ENCODE measurements around the gene WDFY3.

- TF ChIP-seq CTCF (IDR thresholded peaks at IDR 0.05) (no peak), POLR2A (IDR thresholded peaks at IDR 0.05; ENCODE audit: low read length) (no peak), MAX (IDR thresholded peaks at IDR 0.05) (no peak), FOSB (CRISPR knock-in tag; IDR thresholded peaks at IDR 0.05) (no peak), EP300 (IDR thresholded peaks at IDR 0.05) (no peak), CEBPB (IDR thresholded peaks at IDR 0.05) (no peak), RFX5 (IDR thresholded peaks at IDR 0.05) (no peak), CBX2 (IDR thresholded peaks at IDR 0.05; ENCODE audit: borderline replicate concordance, low read depth) (no peak), USF2 (IDR thresholded peaks at IDR 0.05) (no peak), BHLHE40 (IDR thresholded peaks at IDR 0.05; ENCODE audit: low read depth, low read length) (no peak), POLR2AphosphoS2 (conservative IDR thresholded peaks at IDR 0.05; ENCODE audit: low read length) (no peak), RAD21 (conservative IDR thresholded peaks at IDR 0.05 in 1 of 2, IDR thresholded peaks at IDR 0.05 in 1 of 2) (no peak), E2F6 (IDR thresholded peaks at IDR 0.05; ENCODE audit: borderline replicate concordance, low read depth) (no peak)
These were observed 140.7 kb downstream of the WDFY3 start for GRCh38 chr4:84825701-84826341.
